Measurements from ENCODE around the gene DHX38. TPM values are rescaled to one million over a fixed set of nuclear protein-coding genes. Genes with fewer than 3 reads are reported as not detected.

The DHX38 gene
- total RNA-seq, 1 donor from 2014 or later, result 31.6 TPM

DNA sequence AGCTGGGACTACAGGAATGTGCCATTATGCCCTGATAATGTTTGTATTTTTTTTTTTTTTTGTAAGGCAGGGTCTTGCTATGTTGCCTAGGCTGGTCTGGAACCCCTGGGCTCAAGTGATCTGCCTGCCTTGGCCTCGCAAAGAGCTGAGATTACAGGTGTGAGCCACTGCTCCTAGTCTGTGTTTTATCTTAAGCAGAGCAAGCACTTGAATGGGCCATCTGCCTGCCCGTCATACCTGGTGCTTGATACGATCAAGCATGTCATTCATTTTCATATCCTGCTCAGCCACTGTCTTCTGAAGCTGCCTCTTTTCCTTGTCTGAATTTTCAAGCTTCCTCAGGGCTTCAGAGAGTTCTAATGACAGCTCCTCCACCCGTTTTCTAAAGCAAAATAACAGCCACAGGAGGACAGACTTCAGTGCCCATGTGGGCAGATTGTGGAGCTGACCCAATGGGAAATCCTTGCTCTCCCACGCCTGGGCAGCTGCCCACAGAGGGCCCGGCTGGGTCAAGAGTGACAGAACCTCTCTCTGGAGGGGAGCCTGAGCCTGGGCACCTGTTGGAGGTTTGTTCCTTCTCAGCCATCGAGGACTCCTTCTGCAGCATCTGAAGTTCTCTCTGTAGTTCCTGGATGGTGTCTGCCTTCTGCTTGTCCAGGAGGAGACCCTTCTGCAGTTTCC is 36.5 kb downstream of the DHX38 start:
- no peak for DNase-seq (ENCODE audit: low spot score)
- Histone ChIP-seq H3F3A (ENCODE audit: low read depth) (peaks cover 11% of the 10 kb centered on the region), H3K4me1 (peaks cover 18% of the 10 kb centered on the region), H3K4me2 (no peak overlapping the region), H2AFZ (replicated peaks) (no peak overlapping the region), H3K9me3 (ENCODE audit: low read depth) (no peaks in the 10 kb centered on the region), H3K79me2 (ENCODE audit: low read depth) (no peaks in the 10 kb centered on the region), H3K9ac (no peak overlapping the region), H4K20me1 (ENCODE audit: low read depth) (no peaks in the 10 kb centered on the region), H3K27me3 (no peaks in the 10 kb centered on the region), H3K36me3 (no peaks in the 10 kb centered on the region), H3K4me3 (no peak overlapping the region), H3K27ac (no peak overlapping the region)
- H3K27ac Mint-ChIP-seq, result no peak overlapping the region
- H3K36me3 Mint-ChIP-seq, result no peaks in the 10 kb centered on the region
- H3K27me3 Mint-ChIP-seq (ENCODE audit: insufficient read depth, low read depth), result peaks cover 4% of the 10 kb centered on the region
- TF ChIP-seq EZH2phosphoT487 (IDR thresholded peaks at IDR 0.05) (no peak), EZH2 (IDR thresholded peaks at IDR 0.05) (no peak)
- TF ChIP-seq, protein P1, sequence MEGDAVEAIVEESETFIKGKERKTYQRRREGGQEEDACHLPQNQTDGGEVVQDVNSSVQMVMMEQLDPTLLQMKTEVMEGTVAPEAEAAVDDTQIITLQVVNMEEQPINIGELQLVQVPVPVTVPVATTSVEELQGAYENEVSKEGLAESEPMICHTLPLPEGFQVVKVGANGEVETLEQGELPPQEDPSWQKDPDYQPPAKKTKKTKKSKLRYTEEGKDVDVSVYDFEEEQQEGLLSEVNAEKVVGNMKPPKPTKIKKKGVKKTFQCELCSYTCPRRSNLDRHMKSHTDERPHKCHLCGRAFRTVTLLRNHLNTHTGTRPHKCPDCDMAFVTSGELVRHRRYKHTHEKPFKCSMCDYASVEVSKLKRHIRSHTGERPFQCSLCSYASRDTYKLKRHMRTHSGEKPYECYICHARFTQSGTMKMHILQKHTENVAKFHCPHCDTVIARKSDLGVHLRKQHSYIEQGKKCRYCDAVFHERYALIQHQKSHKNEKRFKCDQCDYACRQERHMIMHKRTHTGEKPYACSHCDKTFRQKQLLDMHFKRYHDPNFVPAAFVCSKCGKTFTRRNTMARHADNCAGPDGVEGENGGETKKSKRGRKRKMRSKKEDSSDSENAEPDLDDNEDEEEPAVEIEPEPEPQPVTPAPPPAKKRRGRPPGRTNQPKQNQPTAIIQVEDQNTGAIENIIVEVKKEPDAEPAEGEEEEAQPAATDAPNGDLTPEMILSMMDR (IDR thresholded peaks at IDR 0.05), result no peak
- H3K4me1 Mint-ChIP-seq, result peaks cover 16% of the 10 kb centered on the region
- H3K4me3 Mint-ChIP-seq, result no peak overlapping the region
- no peaks in the 10 kb centered on the region for H3K9me3 Mint-ChIP-seq

DNA sequence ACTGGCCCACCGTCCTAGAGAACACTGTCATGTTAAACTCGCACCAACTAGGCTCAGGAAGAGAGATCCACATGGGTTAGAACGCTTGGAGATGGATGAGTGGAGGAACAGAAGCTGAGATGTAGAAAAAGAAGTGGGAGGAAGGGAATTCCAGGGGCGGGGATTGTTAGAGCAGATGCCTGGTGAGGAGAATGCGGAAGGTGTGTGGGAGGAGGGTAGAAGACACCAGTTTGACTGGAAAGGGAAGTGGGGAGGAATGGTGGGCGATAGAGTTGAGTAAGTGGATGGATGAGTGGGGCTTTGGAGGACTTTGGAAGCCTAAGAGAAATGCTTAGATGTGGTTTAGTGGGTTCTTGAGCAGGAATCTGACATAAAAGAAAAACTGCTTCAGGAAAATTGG is 37.4 kb downstream of the DHX38 start:
- Histone ChIP-seq H3K36me3 (no peaks in the 10 kb centered on the region), H4K20me1 (ENCODE audit: low read depth) (no peaks in the 10 kb centered on the region), H3K27me3 (no peaks in the 10 kb centered on the region), H3F3A (ENCODE audit: low read depth) (peaks cover 11% of the 10 kb centered on the region), H3K9ac (no peak overlapping the region), H3K4me2 (no peak overlapping the region), H3K79me2 (ENCODE audit: low read depth) (no peaks in the 10 kb centered on the region), H3K4me1 (peaks cover 14% of the 10 kb centered on the region), H3K4me3 (no peak overlapping the region), H3K27ac (no peak overlapping the region), H3K9me3 (ENCODE audit: low read depth) (no peaks in the 10 kb centered on the region), H2AFZ (replicated peaks) (no peak overlapping the region)
- no peak overlapping the region for H3K4me3 Mint-ChIP-seq
- peaks cover 6% of the 10 kb centered on the region for H3K27me3 Mint-ChIP-seq (ENCODE audit: insufficient read depth, low read depth)
- peaks cover 8% of the 10 kb centered on the region for H3K4me1 Mint-ChIP-seq
- no peak for DNase-seq (ENCODE audit: low spot score)
- H3K9me3 Mint-ChIP-seq, result no peaks in the 10 kb centered on the region
- no peak overlapping the region for H3K27ac Mint-ChIP-seq
- no peak for TF ChIP-seq EZH2 (IDR thresholded peaks at IDR 0.05)
- TF ChIP-seq EZH2phosphoT487 (IDR thresholded peaks at IDR 0.05), result no peak
- TF ChIP-seq, protein P1 (IDR thresholded peaks at IDR 0.05), result no peak
- H3K36me3 Mint-ChIP-seq, result no peaks in the 10 kb centered on the region

DNA sequence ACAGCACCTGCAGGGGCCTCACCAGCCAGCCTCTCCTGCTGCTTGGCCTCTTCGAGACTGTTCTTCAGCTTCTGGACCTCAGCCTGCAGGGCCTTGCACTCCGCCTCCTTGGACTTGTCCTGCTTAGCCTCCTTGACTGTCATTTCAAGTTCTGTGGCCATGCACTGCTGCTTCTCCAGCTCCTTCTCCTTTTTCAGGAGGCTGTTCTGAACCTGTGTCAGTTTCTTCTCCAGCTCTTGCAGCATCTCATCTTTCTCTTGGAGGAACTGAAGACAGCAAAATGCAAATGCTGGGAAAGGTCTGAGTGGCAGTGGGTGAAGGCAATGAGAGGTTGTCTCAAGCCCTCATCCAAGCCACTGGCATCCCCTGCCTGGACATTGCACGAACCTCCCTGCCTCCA is 39.1 kb downstream of the DHX38 start:
- Histone ChIP-seq H3K27ac (no peak overlapping the region), H4K20me1 (ENCODE audit: low read depth) (no peaks in the 10 kb centered on the region), H3K36me3 (no peaks in the 10 kb centered on the region), H3K4me1 (peaks cover 14% of the 10 kb centered on the region), H3K9ac (no peak overlapping the region), H3K27me3 (no peaks in the 10 kb centered on the region), H3K4me2 (no peak overlapping the region), H2AFZ (replicated peaks) (no peak overlapping the region), H3K79me2 (ENCODE audit: low read depth) (no peaks in the 10 kb centered on the region), H3K9me3 (ENCODE audit: low read depth) (no peaks in the 10 kb centered on the region), H3K4me3 (no peak overlapping the region), H3F3A (ENCODE audit: low read depth) (peaks cover 11% of the 10 kb centered on the region)
- Mint-ChIP-seq H3K27ac (no peak overlapping the region), H3K4me1 (peaks cover 8% of the 10 kb centered on the region), H3K36me3 (no peaks in the 10 kb centered on the region), H3K4me3 (no peak overlapping the region), H3K27me3 (ENCODE audit: insufficient read depth, low read depth) (peaks cover 6% of the 10 kb centered on the region), H3K9me3 (no peaks in the 10 kb centered on the region)
- no peak for TF ChIP-seq EZH2 (IDR thresholded peaks at IDR 0.05)
- TF ChIP-seq EZH2phosphoT487 (IDR thresholded peaks at IDR 0.05), result no peak
- TF ChIP-seq, protein P1 (IDR thresholded peaks at IDR 0.05), result no peak
- no peak for DNase-seq (ENCODE audit: low spot score)

Data from neural progenitor cell (in vitro differentiated cells).